Adrenal gland (tissue), 12 donors: ENCODE results near the gene MCM3AP. TPM values are rescaled to one million over a fixed set of nuclear protein-coding genes. Genes with fewer than 3 reads are reported as not detected.

Experiments
- DNase-seq, 7 donors: peaks; one replicate each; pipeline ENCODE4 v3.0.0-alpha.2; 2019 to 2020
- H3K27ac ChIP-seq, 5 donors: fragments of 200-600 bp; sonication (generic) in 4 of 5; 1 replicate in 3 of 5; 2 replicates in 2 of 5; pipeline versions ENCODE4 v1.5.1 to v1.8.0; 2016 to 2020; ENCODE audit warnings: mild to moderate bottlenecking in 1 of 5
- H3K27me3 ChIP-seq: fragments of 200-600 bp; 2 replicates; pipeline ENCODE4 v1.8.0; 2021
- H3K36me3 ChIP-seq, 2 donors: fragments of 200-600 bp; replicated peaks in 1 of 2; 1 replicate in 1 of 2; 2 replicates in 1 of 2; pipeline versions ENCODE4 v1.5.1 to v1.8.0; 2018 to 2022
- H3K4me1 ChIP-seq, 2 donors: fragments of 200-600 bp; replicated peaks in 1 of 2; 1 replicate in 1 of 2; 2 replicates in 1 of 2; pipeline versions ENCODE4 v1.5.1 to v1.8.0; 2018 to 2021
- H3K4me3 ChIP-seq, 4 donors: fragments of 200-600 bp; sonication (generic) in 3 of 4; one replicate each; pipeline ENCODE4 v1.5.1; 2016 to 2018
- H3K9me3 ChIP-seq, 3 donors: fragments of 200-600 bp; sonication (generic) in 1 of 3; replicated peaks in 1 of 3; 1 replicate in 2 of 3; 2 replicates in 1 of 3; pipeline versions ENCODE4 v1.5.1 to v1.8.0; 2016 to 2021
- POLR2A ChIP-seq, 2 donors: fragments of 450-650 bp; IDR thresholded peaks; one replicate each; pipeline ENCODE4 v1.6.1; 2017; ENCODE audit warnings: antibody characterized with exemption in 2 of 2, mild to moderate bottlenecking in 2 of 2, moderate library complexity in 1 of 2
- WGBS, 4 donors: extraction: QIAGEN DNeasy Blood & Tissue Kit in 2 of 4; methylation state at CpG; one replicate each; pipeline versions ENCODE4 v1.1.5 to v1.1.7; 2013 to 2017; 5-methylcytosine and 5-hydroxymethylcytosine counted together
- intact Hi-C, 2 donors: fragments of 100-400 bp; cut with DNase I; formaldehyde crosslinking; loops; one replicate each; pipeline versions ENCODE4 v1.14.1 to v1.15.0; 2022 to 2023
- polyA plus RNA-seq, 3 donors: library from polyadenylated mRNA; stranded (reverse); fragments of 200-250 nt in 2 of 3; fragments of 350-450 nt in 1 of 3; fragmentation: Illumina TruSeq in 1 of 3; extraction: RNeasy Lipid Tissue Mini Kit (QIAGEN cat#74804) in 1 of 3; gene quantifications; one replicate each; pipeline ENCODE4 v1.2.3, GENCODE V29; 2013 to 2014
- total RNA-seq, 9 donors: library from RNA; depleted of rRNA in 4 of 9; stranded (reverse); fragments of >200 nt in 4 of 9; fragments of 120-200 nt in 1 of 9; fragmentation: NEBNext Ultra II Directional in 1 of 9; extraction: Animal tissue kit (Norgen Biotek cat#: 25700) in 1 of 9; gene quantifications; one replicate each; pipeline versions ENCODE4 v1.1.0 to v1.2.4, GENCODE V29; 2013 to 2023
- TF ChIP-seq, protein P1 (sequence below), 6 experiments: fragments of 450-650 bp in 4 of 6; fragments of 200-600 bp in 2 of 6; sonication (generic) in 1 of 6; IDR thresholded peaks; 1 replicate in 5 of 6; 2 replicates in 1 of 6; pipeline versions ENCODE4 v1.5.1 to v1.8.0; 2016 to 2021; ENCODE audit warnings: antibody characterized with exemption in 6 of 6, mild to moderate bottlenecking in 2 of 6, moderate library complexity in 1 of 6
- donor health status: healthy with polysubstance abuse.
- donor health status: Bipolar disorder and iron deficiency.
- donor health status: DM: yes; HTN: yes; CAD: no.
- donor health status: DM: no; HTN: no; CAD: no.
- donor health status: DM: no; HTN: no; CAD: no.
- donor health status: DM: yes; HTN: yes; CAD: no.

The MCM3AP gene
- total and polyA plus RNA-seq, 12 donors, result 34.8 to 89.4 (median 70.1) TPM

DNA sequence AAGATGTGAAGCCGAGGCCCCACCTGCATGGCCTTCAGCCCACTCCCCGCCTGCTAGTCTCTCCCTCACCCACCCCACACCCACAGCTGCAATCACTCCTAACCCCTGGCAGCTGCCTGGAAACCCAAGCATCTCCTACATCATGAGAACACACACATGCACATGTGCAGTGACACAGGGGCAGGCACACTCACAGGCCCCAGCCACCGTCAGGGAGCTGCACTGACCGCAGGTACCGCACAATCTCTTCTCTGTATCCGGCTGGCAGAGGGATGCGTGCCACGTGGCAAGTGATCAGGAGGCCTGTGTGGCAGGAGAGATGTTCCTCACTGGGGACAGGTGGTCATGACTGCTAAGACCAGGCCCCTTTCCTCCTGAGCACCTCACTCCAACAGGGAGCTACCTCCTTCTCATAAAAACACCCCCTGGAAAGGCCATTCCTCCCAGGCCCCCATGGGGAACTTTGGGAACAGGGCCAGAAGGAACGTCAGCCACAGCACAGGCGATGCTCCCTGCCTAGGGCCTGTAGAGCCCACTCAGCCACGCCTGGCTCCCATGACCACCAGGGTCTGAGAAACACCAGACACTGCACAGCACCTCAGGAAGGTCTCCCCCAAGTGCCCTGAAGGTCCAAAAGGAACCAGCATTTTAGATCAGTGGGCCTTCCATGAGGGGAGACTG is 62.8 kb downstream of the MCM3AP start:
- peaks cover 0 to 24% of the 10 kb centered on the region in 2 donors for H3K36me3 ChIP-seq
- WGBS, 4 donors, result 82 to 96% (median 87%) methylated on average over 4 to 11 of the region's 11 CpGs
- intact Hi-C loops, result loop anchor here in 1 of 2 donors (10.0 kb wide), 1 partner anchor 78 kb away; no protein-coding TSS in a partner anchor
- H3K4me1 ChIP-seq, result peaks cover 8 to 28% of the 10 kb centered on the region in 2 donors
- no peak overlapping the region for H3K27ac ChIP-seq
- no peak for DNase-seq
- no peaks in the 10 kb centered on the region for H3K27me3 ChIP-seq
- TF ChIP-seq POLR2A (IDR thresholded peaks at IDR 0.05), result no peak
- TF ChIP-seq, protein P1, sequence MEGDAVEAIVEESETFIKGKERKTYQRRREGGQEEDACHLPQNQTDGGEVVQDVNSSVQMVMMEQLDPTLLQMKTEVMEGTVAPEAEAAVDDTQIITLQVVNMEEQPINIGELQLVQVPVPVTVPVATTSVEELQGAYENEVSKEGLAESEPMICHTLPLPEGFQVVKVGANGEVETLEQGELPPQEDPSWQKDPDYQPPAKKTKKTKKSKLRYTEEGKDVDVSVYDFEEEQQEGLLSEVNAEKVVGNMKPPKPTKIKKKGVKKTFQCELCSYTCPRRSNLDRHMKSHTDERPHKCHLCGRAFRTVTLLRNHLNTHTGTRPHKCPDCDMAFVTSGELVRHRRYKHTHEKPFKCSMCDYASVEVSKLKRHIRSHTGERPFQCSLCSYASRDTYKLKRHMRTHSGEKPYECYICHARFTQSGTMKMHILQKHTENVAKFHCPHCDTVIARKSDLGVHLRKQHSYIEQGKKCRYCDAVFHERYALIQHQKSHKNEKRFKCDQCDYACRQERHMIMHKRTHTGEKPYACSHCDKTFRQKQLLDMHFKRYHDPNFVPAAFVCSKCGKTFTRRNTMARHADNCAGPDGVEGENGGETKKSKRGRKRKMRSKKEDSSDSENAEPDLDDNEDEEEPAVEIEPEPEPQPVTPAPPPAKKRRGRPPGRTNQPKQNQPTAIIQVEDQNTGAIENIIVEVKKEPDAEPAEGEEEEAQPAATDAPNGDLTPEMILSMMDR (IDR thresholded peaks at IDR 0.05), result no peak
- no peak overlapping the region for H3K4me3 ChIP-seq
- H3K9me3 ChIP-seq, result no peaks in the 10 kb centered on the region

DNA sequence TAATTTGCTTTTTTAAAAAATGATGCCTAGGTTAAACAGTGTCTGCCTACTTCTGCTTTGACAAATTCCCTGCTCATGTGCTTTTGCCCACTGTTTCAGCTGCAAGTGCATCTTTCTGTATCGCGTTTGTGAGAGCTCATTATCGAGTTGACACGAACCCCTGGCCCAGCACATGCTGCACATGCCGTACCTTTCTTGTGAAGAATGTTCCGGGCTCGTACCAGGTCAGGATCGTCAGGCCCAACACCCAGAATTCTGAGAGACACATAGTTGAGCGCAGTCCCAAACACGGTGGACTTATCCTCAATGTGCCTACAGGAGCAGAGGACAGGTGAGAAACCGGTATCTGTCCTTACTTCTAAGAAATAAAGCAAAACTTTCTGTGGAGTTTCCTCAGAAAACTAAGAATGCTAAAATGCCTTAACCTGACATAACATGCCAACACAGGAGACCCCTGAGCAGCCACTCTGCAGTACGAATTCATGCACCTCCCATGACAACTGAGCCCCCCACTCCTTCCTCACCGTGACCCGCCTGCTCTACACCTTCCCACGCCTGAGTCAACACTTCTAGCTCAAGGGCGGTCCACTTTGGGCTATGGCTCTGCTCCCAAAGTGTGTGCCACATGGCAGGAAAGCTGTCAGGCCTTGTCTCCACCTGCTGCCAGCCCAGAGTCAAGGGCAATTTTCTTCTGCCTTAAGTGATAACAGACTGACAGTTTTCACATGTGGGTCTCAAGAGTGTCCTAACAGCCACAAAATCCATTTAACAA is 63.6 kb downstream of the MCM3AP start:
- no peaks in the 10 kb centered on the region for H3K9me3 ChIP-seq
- intact Hi-C loops, result loop anchor here in 1 of 2 donors (10.0 kb wide), 1 partner anchor 77 kb away; no protein-coding TSS in a partner anchor
- TF ChIP-seq, protein P1 (IDR thresholded peaks at IDR 0.05), result no peak
- no peak for TF ChIP-seq POLR2A (IDR thresholded peaks at IDR 0.05)
- H3K27me3 ChIP-seq, result no peaks in the 10 kb centered on the region
- H3K4me1 ChIP-seq, result peaks cover 1 to 20% of the 10 kb centered on the region in 2 donors
- no peak overlapping the region for H3K4me3 ChIP-seq
- no peak overlapping the region for H3K27ac ChIP-seq
- H3K36me3 ChIP-seq, result peaks cover 0 to 24% of the 10 kb centered on the region in 2 donors
- WGBS, 4 donors, result 80 to 96% (median 85%) methylated on average over 15 to 16 of the region's 16 CpGs
- peak in 1 of 7 donors; percentile 17 for DNase-seq

DNA sequence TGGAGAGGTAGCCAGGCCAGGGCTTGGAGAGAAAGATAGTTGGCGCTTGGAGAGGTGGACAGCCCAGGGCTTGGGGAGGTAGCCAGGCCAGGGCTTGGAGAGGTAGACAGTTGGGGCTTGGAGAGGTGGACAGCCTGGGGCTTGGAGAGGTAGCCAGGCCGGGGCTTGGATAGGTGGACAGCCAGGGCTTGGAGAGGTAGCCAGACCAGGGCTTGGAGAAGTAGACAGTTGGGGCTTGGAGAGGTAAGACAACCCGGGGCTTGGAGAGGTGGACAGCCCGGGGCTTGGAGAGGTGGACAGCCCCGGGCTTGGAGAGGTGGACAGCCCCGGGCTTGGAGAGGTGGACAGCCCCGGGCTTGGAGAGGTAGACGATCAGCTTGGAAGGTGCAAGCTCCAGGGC is 64.6 kb downstream of the MCM3AP start:
- 88 to 95% (median 90%) methylated on average over 4 to 8 of the region's 8 CpGs for WGBS, 4 donors
- intact Hi-C loops, result loop anchor here in 1 of 2 donors (10.0 kb wide), 1 partner anchor 76 kb away; no protein-coding TSS in a partner anchor
- TF ChIP-seq, protein P1 (IDR thresholded peaks at IDR 0.05), result no peak
- no peak for TF ChIP-seq POLR2A (IDR thresholded peaks at IDR 0.05)
- Histone ChIP-seq H3K27me3 (no peaks in the 10 kb centered on the region), H3K27ac (no peak overlapping the region), H3K4me3 (no peak overlapping the region), H3K9me3 (no peaks in the 10 kb centered on the region), H3K36me3 (peaks cover 0 to 24% of the 10 kb centered on the region in 2 donors), H3K4me1 (peaks cover 0 to 10% of the 10 kb centered on the region in 2 donors)
- peak in 1 of 7 donors; percentile 10 for DNase-seq

DNA sequence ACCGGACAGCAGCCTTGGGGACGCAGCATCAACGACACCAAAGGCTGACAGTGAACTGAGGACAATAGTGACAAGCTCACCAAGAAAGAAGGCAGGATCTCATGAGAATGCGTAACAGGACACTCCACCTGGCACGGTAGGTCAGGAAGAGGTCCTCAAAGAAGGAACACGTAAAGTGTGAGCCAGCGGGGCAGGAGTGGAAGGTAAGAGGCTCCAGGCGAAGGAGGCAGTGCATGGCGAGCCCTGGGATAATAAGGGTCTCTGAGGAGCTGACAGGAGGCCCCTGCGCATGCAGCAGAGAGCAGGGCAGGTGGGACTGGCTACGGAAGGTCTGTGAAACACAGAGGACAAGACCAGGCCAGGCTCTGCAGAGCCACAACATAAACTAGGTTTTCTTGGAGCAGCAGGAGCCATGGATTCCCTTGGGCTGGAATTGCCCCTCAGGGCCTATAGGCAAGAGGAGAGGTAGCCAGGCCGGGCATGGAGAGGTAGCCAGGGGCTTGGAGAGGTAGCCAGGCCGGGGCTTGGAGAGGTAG is 65.1 kb downstream of the MCM3AP start:
- intact Hi-C loops, result loop anchor here in 1 of 2 donors (10.0 kb wide), 1 partner anchor 76 kb away; no protein-coding TSS in a partner anchor
- no peaks in the 10 kb centered on the region for H3K27me3 ChIP-seq
- H3K9me3 ChIP-seq, result no peaks in the 10 kb centered on the region
- WGBS, 4 donors, result 90 to 94% (median 93%) methylated on average over 13 of the region's 13 CpGs
- H3K27ac ChIP-seq, result no peak overlapping the region
- peaks cover 0 to 28% of the 10 kb centered on the region in 2 donors for H3K36me3 ChIP-seq
- H3K4me3 ChIP-seq, result no peak overlapping the region
- H3K4me1 ChIP-seq, result peaks cover 0 to 8% of the 10 kb centered on the region in 2 donors
- peak in 1 of 7 donors; percentile 13 for DNase-seq
- no peak for TF ChIP-seq POLR2A (IDR thresholded peaks at IDR 0.05)
- TF ChIP-seq, protein P1 (IDR thresholded peaks at IDR 0.05), result no peak
